ENCODE measurements around the gene KCNN3.

DNA sequence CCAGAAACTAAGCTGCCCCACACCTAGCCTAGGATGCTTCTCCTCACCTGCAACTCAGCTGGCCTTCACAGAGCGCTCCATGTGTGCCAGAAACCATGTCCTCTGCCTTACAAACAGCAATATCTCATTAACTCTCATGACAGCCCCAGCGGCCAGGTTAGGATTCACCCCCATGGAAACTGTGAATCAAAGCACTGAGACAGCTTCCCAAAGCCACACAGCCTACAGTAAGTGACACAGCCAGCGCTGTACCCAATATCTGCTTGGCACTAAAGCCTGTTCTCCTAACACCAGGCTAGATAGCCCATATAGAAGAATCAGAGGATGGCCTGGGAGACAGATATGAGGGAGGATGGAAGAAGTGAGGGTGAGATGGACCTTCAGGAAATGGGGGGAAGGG is 13.5 kb downstream of the KCNN3 start:
- TF ChIP-seq, protein P1, sequence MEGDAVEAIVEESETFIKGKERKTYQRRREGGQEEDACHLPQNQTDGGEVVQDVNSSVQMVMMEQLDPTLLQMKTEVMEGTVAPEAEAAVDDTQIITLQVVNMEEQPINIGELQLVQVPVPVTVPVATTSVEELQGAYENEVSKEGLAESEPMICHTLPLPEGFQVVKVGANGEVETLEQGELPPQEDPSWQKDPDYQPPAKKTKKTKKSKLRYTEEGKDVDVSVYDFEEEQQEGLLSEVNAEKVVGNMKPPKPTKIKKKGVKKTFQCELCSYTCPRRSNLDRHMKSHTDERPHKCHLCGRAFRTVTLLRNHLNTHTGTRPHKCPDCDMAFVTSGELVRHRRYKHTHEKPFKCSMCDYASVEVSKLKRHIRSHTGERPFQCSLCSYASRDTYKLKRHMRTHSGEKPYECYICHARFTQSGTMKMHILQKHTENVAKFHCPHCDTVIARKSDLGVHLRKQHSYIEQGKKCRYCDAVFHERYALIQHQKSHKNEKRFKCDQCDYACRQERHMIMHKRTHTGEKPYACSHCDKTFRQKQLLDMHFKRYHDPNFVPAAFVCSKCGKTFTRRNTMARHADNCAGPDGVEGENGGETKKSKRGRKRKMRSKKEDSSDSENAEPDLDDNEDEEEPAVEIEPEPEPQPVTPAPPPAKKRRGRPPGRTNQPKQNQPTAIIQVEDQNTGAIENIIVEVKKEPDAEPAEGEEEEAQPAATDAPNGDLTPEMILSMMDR (IDR thresholded peaks at IDR 0.05) = no peak
- TF ChIP-seq POLR2A (IDR thresholded peaks at IDR 0.05) (no peak), POLR2AphosphoS5 (IDR thresholded peaks at IDR 0.05) (no peak)
